ENCODE measurements around the gene DDR1. TPM values are rescaled to one million over a fixed set of nuclear protein-coding genes. Genes with fewer than 3 reads are reported as not detected.

Gene DDR1
- total RNA-seq, 1 experiment from 2014 or later: 115 TPM

DNA sequence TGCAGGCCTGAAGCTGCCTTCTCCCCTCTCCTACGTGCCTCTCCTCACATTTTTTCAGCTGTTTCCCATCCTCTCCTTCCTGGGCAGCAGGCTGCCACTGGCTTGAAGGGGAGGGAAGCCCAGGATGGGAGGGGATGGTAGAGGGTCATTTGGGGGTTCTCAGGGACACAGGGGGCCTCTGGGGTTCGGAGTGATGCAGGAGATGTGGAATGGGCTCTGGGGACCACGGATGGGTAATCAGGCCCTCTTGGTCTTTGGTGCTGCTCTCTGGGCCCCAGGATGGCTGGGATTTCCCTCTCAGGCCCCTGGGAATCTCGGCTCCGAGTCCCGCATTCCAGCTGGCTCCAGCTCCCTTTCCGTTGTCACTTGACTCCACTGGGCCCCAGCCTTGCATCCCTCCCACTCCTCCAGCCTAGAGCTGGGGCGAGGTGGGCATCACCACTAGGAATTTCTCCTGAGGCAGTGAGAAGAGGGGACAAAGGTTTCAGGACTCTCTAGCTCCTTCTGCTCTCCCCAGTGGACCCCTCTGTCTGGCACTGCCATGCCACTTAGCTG is 2.0 kb upstream of the DDR1 start:
- H3K36me3 Mint-ChIP-seq (ENCODE audit: insufficient read depth, unreplicated experiment): peaks cover 6% of the 10 kb centered on the region

DNA sequence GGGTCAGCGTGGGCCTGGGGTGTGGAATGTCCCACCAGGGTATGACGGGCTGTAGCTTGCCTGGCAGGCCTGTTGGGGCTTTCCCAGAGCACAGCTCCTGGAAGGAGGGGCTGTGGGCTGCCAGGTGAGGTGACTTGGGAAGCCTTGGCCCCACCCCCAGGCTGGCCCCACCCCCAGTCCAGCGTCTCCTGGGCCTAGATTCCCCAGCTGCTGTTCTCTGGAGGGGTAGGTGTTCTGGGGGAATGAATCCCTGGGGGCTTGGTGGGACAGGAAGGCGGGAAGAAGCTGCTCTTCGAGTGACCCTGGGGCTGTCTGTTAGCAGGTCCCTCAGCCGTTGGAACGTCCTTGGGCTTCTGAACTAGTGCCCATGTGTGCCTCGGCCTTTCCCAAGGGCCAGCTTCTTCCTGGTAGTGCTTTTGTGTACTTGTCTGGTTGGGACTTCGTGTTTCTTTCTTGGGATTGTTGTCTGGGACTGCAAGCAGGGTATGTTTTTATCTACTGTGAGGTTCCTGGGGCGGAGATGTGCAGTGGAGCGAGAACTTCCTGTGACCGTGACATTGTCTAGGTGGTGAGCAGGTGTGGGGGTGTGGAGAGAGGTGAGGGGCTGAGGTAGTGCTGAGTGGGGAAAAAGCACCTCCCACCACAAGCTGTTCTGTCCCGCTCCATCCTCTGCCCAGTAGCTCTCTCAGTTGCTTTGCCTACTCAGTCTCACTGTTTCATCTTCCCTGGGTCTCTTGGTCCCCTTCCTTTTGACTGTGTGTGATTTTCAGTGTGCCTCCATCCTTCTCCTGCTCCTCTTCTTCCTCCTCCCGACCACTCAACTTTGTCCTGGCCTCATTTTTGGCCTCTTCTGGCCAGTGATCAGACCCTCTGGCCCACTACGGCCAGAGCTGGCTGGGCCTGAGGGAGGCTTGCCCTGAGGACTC is 1.3 kb upstream of the DDR1 start:
- H3K4me1 ChIP-seq: peaks cover 39% of the 10 kb centered on the region
- POLR2A ChIA-PET: interaction anchor here (0.5 to 1.4 kb wide), 7 partner anchors 14 to 326 kb away, joined by 3 to 12 read pairs (median 3); partner anchors contain the start of genes GTF2H4, PRR3 and VARS2
- no peaks in the 10 kb centered on the region for H3K9me3 Mint-ChIP-seq (ENCODE audit: unreplicated experiment)

More for the DNA sequence above, 2.0 kb upstream of the DDR1 start:
- ChIA-PET CTCF (interaction anchor here (0.5 to 3.2 kb wide), 12 partner anchors 18 to 205 kb away, joined by 3 to 21 read pairs (median 6); partner anchors contain the start of genes GTF2H4 and VARS2), POLR2A (interaction anchor here (0.5 to 1.4 kb wide), 5 partner anchors 25 to 69 kb away, joined by 3 to 8 read pairs (median 3); partner anchors contain the start of genes GTF2H4 and VARS2)
- DNase-seq: no peak
- intact Hi-C loops (cut with micrococcal nuclease; ENCODE audit: unreplicated experiment): loop anchor here (2.0 kb wide), 1 partner anchor 27 kb away; the partner anchor contains the start of gene GTF2H4
- H3K27me3 Mint-ChIP-seq (ENCODE audit: insufficient read depth, unreplicated experiment): no peaks in the 10 kb centered on the region
- H3K36me3 ChIP-seq (ENCODE audit: control insufficient read depth, insufficient read depth, low read length): no peaks in the 10 kb centered on the region
- peak overlapping the region; percentile 46; the same call in 1 of the 2 replicates for H3K4me3 ChIP-seq (ENCODE audit: low read depth, low read length)
- H3K4me3 Mint-ChIP-seq (ENCODE audit: unreplicated experiment): peak overlapping the region; percentile 83
- H3K4me1 Mint-ChIP-seq (ENCODE audit: low read depth, unreplicated experiment): peaks cover 43% of the 10 kb centered on the region
- H3K27me3 ChIP-seq (replicated peaks; ENCODE audit: control insufficient read depth, insufficient read depth, low read length): no peaks in the 10 kb centered on the region
- BruUV-seq (replicated peaks): no TSS peak
- H3K27ac Mint-ChIP-seq (ENCODE audit: unreplicated experiment): peak overlapping the region; percentile 82
- peaks cover 39% of the 10 kb centered on the region for H3K4me1 ChIP-seq
- TF ChIP-seq, protein P1, sequence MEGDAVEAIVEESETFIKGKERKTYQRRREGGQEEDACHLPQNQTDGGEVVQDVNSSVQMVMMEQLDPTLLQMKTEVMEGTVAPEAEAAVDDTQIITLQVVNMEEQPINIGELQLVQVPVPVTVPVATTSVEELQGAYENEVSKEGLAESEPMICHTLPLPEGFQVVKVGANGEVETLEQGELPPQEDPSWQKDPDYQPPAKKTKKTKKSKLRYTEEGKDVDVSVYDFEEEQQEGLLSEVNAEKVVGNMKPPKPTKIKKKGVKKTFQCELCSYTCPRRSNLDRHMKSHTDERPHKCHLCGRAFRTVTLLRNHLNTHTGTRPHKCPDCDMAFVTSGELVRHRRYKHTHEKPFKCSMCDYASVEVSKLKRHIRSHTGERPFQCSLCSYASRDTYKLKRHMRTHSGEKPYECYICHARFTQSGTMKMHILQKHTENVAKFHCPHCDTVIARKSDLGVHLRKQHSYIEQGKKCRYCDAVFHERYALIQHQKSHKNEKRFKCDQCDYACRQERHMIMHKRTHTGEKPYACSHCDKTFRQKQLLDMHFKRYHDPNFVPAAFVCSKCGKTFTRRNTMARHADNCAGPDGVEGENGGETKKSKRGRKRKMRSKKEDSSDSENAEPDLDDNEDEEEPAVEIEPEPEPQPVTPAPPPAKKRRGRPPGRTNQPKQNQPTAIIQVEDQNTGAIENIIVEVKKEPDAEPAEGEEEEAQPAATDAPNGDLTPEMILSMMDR (IDR thresholded peaks at IDR 0.05; ENCODE audit: insufficient read depth in 1 of 2, low read depth in 1 of 2, low read length in 1 of 2, severe bottlenecking in 1 of 2, unreplicated experiment in 1 of 2): no peak
- no peaks in the 10 kb centered on the region for H3K9me3 Mint-ChIP-seq (ENCODE audit: unreplicated experiment)
- H3K9me3 ChIP-seq: no peaks in the 10 kb centered on the region

More for the DNA sequence above, 1.3 kb upstream of the DDR1 start:
- TF ChIP-seq, protein P1 (IDR thresholded peaks at IDR 0.05; ENCODE audit: insufficient read depth in 1 of 2, low read depth in 1 of 2, low read length in 1 of 2, severe bottlenecking in 1 of 2, unreplicated experiment in 1 of 2): no peak
- no peaks in the 10 kb centered on the region for H3K27me3 Mint-ChIP-seq (ENCODE audit: insufficient read depth, unreplicated experiment)
- H3K36me3 Mint-ChIP-seq (ENCODE audit: insufficient read depth, unreplicated experiment): peaks cover 6% of the 10 kb centered on the region
- intact Hi-C loops (cut with micrococcal nuclease; ENCODE audit: unreplicated experiment): loop anchor here (2.0 kb wide), 1 partner anchor 26 kb away; the partner anchor contains the start of gene GTF2H4
- Histone ChIP-seq H3K27me3 (replicated peaks; ENCODE audit: control insufficient read depth, insufficient read depth, low read length) (no peaks in the 10 kb centered on the region), H3K4me3 (ENCODE audit: low read depth, low read length) (peak overlapping the region; percentile 46), H3K36me3 (ENCODE audit: control insufficient read depth, insufficient read depth, low read length) (no peaks in the 10 kb centered on the region), H3K9me3 (no peaks in the 10 kb centered on the region)
- peak overlapping the region; percentile 83 for H3K4me3 Mint-ChIP-seq (ENCODE audit: unreplicated experiment)
- CTCF ChIA-PET: interaction anchor here (0.5 to 3.2 kb wide), 16 partner anchors 17 to 492 kb away, joined by 3 to 21 read pairs (median 8); partner anchors contain the start of genes GTF2H4 and VARS2
- TSS peak; percentile 26 for BruUV-seq (replicated peaks)
- peaks cover 43% of the 10 kb centered on the region for H3K4me1 Mint-ChIP-seq (ENCODE audit: low read depth, unreplicated experiment)
- peak overlapping the region; percentile 82 for H3K27ac Mint-ChIP-seq (ENCODE audit: unreplicated experiment)
- DNase-seq: peak; percentile 68 to 83

Measured in Caco-2 (cell line).